ENCODE results near the gene DNAJB2.

Gene DNAJB2

GRCh38 chr2:219287580-219288265 is 8.6 kb downstream of the DNAJB2 start:
- Histone ChIP-seq H3K4me3 (replicated peaks; ENCODE audit: low read depth, low read length) (no peak overlapping the region), H3K27me3 (replicated peaks; ENCODE audit: control insufficient read depth, insufficient read depth, low read length) (no peaks in the 10 kb centered on the region), H3K36me3 (ENCODE audit: control insufficient read depth, insufficient read depth, low read length) (peaks cover 15% of the 10 kb centered on the region)
- TF ChIP-seq CTCF (IDR thresholded peaks at IDR 0.05; ENCODE audit: insufficient read depth, low read length, poor library complexity, severe bottlenecking): no peak
- DNase-seq (ENCODE audit: extremely low read depth, insufficient read length): no peak

GRCh38 chr2:219289195-219289536 is 10.0 kb downstream of the DNAJB2 start:
- no peak overlapping the region for H3K4me3 ChIP-seq (replicated peaks; ENCODE audit: low read depth, low read length)
- peaks cover 11% of the 10 kb centered on the region for H3K36me3 ChIP-seq (ENCODE audit: control insufficient read depth, insufficient read depth, low read length)
- TF ChIP-seq CTCF (IDR thresholded peaks at IDR 0.05; ENCODE audit: insufficient read depth, low read length, poor library complexity, severe bottlenecking): no peak
- no peak for DNase-seq (ENCODE audit: extremely low read depth, insufficient read length)
- H3K27me3 ChIP-seq (replicated peaks; ENCODE audit: control insufficient read depth, insufficient read depth, low read length): no peaks in the 10 kb centered on the region

GRCh38 chr2:219289537-219290361 is 10.6 kb downstream of the DNAJB2 start:
- TF ChIP-seq CTCF (IDR thresholded peaks at IDR 0.05; ENCODE audit: insufficient read depth, low read length, poor library complexity, severe bottlenecking): no peak
- DNase-seq (ENCODE audit: extremely low read depth, insufficient read length): no peak

GRCh38 chr2:219290381-219291171 is 11.4 kb downstream of the DNAJB2 start:
- TF ChIP-seq CTCF (IDR thresholded peaks at IDR 0.05; ENCODE audit: insufficient read depth, low read length, poor library complexity, severe bottlenecking): no peak
- DNase-seq (ENCODE audit: extremely low read depth, insufficient read length): no peak
- H3K4me3 ChIP-seq (replicated peaks; ENCODE audit: low read depth, low read length): no peak overlapping the region

More at GRCh38 chr2:219289537-219290361, 10.6 kb downstream of the DNAJB2 start:
- Histone ChIP-seq H3K4me3 (replicated peaks; ENCODE audit: low read depth, low read length) (no peak overlapping the region), H3K27me3 (replicated peaks; ENCODE audit: control insufficient read depth, insufficient read depth, low read length) (no peaks in the 10 kb centered on the region), H3K36me3 (ENCODE audit: control insufficient read depth, insufficient read depth, low read length) (peaks cover 8% of the 10 kb centered on the region)

GRCh38 chr2:219291394-219291793 is 12.2 kb downstream of the DNAJB2 start:
- Histone ChIP-seq H3K4me3 (replicated peaks; ENCODE audit: low read depth, low read length) (no peak overlapping the region), H3K27me3 (replicated peaks; ENCODE audit: control insufficient read depth, insufficient read depth, low read length) (no peaks in the 10 kb centered on the region), H3K36me3 (ENCODE audit: control insufficient read depth, insufficient read depth, low read length) (no peaks in the 10 kb centered on the region; the same call in 1 of the 2 replicates)
- no peak for TF ChIP-seq CTCF (IDR thresholded peaks at IDR 0.05; ENCODE audit: insufficient read depth, low read length, poor library complexity, severe bottlenecking)
- no peak for DNase-seq (ENCODE audit: extremely low read depth, insufficient read length)

More at GRCh38 chr2:219290381-219291171, 11.4 kb downstream of the DNAJB2 start:
- H3K36me3 ChIP-seq (ENCODE audit: control insufficient read depth, insufficient read depth, low read length): peaks cover 2% of the 10 kb centered on the region
- no peaks in the 10 kb centered on the region for H3K27me3 ChIP-seq (replicated peaks; ENCODE audit: control insufficient read depth, insufficient read depth, low read length)

Measured in GM06990 (cell line).